IPS-20b (cell line): ENCODE measurements around the gene PRPF8.
A peak's percentile ranks its signal among the peaks of the same experiment; 100 is the strongest.

Experiments used
- H3K27ac ChIP-seq: one replicate; pipeline ENCODE4 v1.5.1; 2013; ENCODE audit warnings: low read length
- H3K27me3 ChIP-seq: 2 replicates; pipeline ENCODE4 v1.6.1; 2013; ENCODE audit warnings: mild to moderate bottlenecking, low read length, inconsistent platforms; ENCODE audit not compliant: insufficient read depth
- H3K36me3 ChIP-seq: 2 replicates; pipeline ENCODE4 v1.6.1; 2013; ENCODE audit warnings: low read depth, mild to moderate bottlenecking, inconsistent platforms, low read length, moderate library complexity; ENCODE audit not compliant: insufficient read depth
- H3K4me1 ChIP-seq: 2 replicates; pipeline ENCODE4 v1.6.1; 2013; ENCODE audit warnings: mild to moderate bottlenecking, control low read depth, inconsistent platforms, low read length, moderate library complexity; ENCODE audit not compliant: insufficient read depth
- H3K4me3 ChIP-seq: 2 replicates; pipeline ENCODE4 v1.5.1; 2013; ENCODE audit warnings: mild to moderate bottlenecking, low read length, inconsistent platforms
- H3K9ac ChIP-seq: 2 replicates; pipeline ENCODE4 v1.6.1; 2013; ENCODE audit warnings: low read depth, mild to moderate bottlenecking, inconsistent platforms, low read length, moderate library complexity
- H3K9me3 ChIP-seq: 2 replicates; pipeline ENCODE4 v1.6.1; 2013; ENCODE audit warnings: mild to moderate bottlenecking, low read depth, low read length, inconsistent platforms; ENCODE audit not compliant: insufficient read depth

The PRPF8 gene

GRCh38 chr17:1684378-1685189 is at the start of gene PRPF8:
PRPF8 (minus strand) TSS chr17:1684867; CDS start chr17:1684571, 296 bp downstream.
- Histone ChIP-seq H3K4me3 (peak within 1 kb of the TSS; percentile 84), H3K36me3 (peaks cover 41% of the 10 kb centered on the region), H3K27ac (no peak within 1 kb of the TSS), H3K4me1 (0 out of 2 replicates have a peak, but pooled peaks cover 3% of the 10 kb centered on the region), H3K9me3 (no peaks in the 10 kb centered on the region), H3K9ac (peak within 1 kb of the TSS; percentile 89), H3K27me3 (no peaks in the 10 kb centered on the region)

GRCh38 chr17:1733759-1734158 is 49.1 kb upstream of the PRPF8 start:
- Histone ChIP-seq H3K27me3 (no peaks in the 10 kb centered on the region), H3K27ac (no peak overlapping the region), H3K9ac (no peak overlapping the region), H3K4me1 (no peaks in the 10 kb centered on the region), H3K36me3 (no peaks in the 10 kb centered on the region), H3K4me3 (no peak overlapping the region), H3K9me3 (no peaks in the 10 kb centered on the region)

GRCh38 chr17:1732833-1733321 is 48.2 kb upstream of the PRPF8 start:
- Histone ChIP-seq H3K36me3 (no peaks in the 10 kb centered on the region), H3K27ac (no peak overlapping the region), H3K9me3 (no peaks in the 10 kb centered on the region), H3K9ac (no peak overlapping the region), H3K4me1 (no peaks in the 10 kb centered on the region), H3K4me3 (no peak overlapping the region), H3K27me3 (no peaks in the 10 kb centered on the region)

- Histone ChIP-seq H3K9me3 (no peaks in the 10 kb centered on the region), H3K36me3 (no peaks in the 10 kb centered on the region), H3K9ac (no peak overlapping the region), H3K4me1 (no peaks in the 10 kb centered on the region), H3K27ac (no peak overlapping the region), H3K27me3 (no peaks in the 10 kb centered on the region), H3K4me3 (no peak overlapping the region)
Observed at GRCh38 chr17:1732241-1732832, 47.7 kb upstream of the PRPF8 start.

- no peak overlapping the region for H3K27ac ChIP-seq
- H3K4me1 ChIP-seq: no peaks in the 10 kb centered on the region
- H3K9ac ChIP-seq: no peak overlapping the region
- no peaks in the 10 kb centered on the region for H3K36me3 ChIP-seq
- no peaks in the 10 kb centered on the region for H3K27me3 ChIP-seq
- H3K9me3 ChIP-seq: no peaks in the 10 kb centered on the region
- H3K4me3 ChIP-seq: no peak overlapping the region
Observed at GRCh38 chr17:1731194-1731506, 46.5 kb upstream of the PRPF8 start.

GRCh38 chr17:1730326-1731193 is 45.9 kb upstream of the PRPF8 start:
- H3K9me3 ChIP-seq: no peaks in the 10 kb centered on the region
- H3K9ac ChIP-seq: no peak overlapping the region
- H3K4me3 ChIP-seq: no peak overlapping the region
- H3K27ac ChIP-seq: no peak overlapping the region
- H3K36me3 ChIP-seq: no peaks in the 10 kb centered on the region
- H3K4me1 ChIP-seq: no peaks in the 10 kb centered on the region
- no peaks in the 10 kb centered on the region; the same call in 1 of the 2 replicates for H3K27me3 ChIP-seq

- Histone ChIP-seq H3K27ac (no peak overlapping the region), H3K4me1 (no peaks in the 10 kb centered on the region), H3K9ac (no peak overlapping the region), H3K36me3 (no peaks in the 10 kb centered on the region), H3K27me3 (no peaks in the 10 kb centered on the region; the same call in 1 of the 2 replicates), H3K4me3 (no peak overlapping the region), H3K9me3 (no peaks in the 10 kb centered on the region)
Observed at GRCh38 chr17:1729966-1730325, 45.3 kb upstream of the PRPF8 start.

- Histone ChIP-seq H3K9ac (no peak overlapping the region), H3K9me3 (no peaks in the 10 kb centered on the region), H3K36me3 (no peaks in the 10 kb centered on the region), H3K27ac (no peak overlapping the region), H3K4me3 (no peak overlapping the region), H3K27me3 (no peaks in the 10 kb centered on the region; the same call in 1 of the 2 replicates), H3K4me1 (no peaks in the 10 kb centered on the region)
Observed at GRCh38 chr17:1727876-1728630, 43.4 kb upstream of the PRPF8 start.

GRCh38 chr17:1727258-1727789 is 42.7 kb upstream of the PRPF8 start:
- Histone ChIP-seq H3K9ac (no peak overlapping the region), H3K27me3 (no peaks in the 10 kb centered on the region; the same call in 1 of the 2 replicates), H3K36me3 (no peaks in the 10 kb centered on the region), H3K9me3 (no peaks in the 10 kb centered on the region), H3K4me3 (no peak overlapping the region), H3K27ac (no peak overlapping the region), H3K4me1 (no peaks in the 10 kb centered on the region)

- Histone ChIP-seq H3K27me3 (no peaks in the 10 kb centered on the region; the same call in 1 of the 2 replicates), H3K9ac (no peak overlapping the region), H3K36me3 (no peaks in the 10 kb centered on the region), H3K4me1 (no peaks in the 10 kb centered on the region), H3K27ac (no peak overlapping the region), H3K4me3 (no peak overlapping the region), H3K9me3 (no peaks in the 10 kb centered on the region)
Observed at GRCh38 chr17:1726626-1727257, 42.1 kb upstream of the PRPF8 start.
